Gastrocnemius medialis (tissue), 4 donors: ENCODE data around the gene NIPBL.

Experiments used
- CTCF ChIP-seq, 5 experiments: fragments of 450-650 bp in 3 of 5; fragments of 200-600 bp in 2 of 5; sonication (generic) in 2 of 5; IDR thresholded peaks in 4 of 5; conservative IDR thresholded peaks in 1 of 5; 1 replicate in 4 of 5; 2 replicates in 1 of 5; pipeline ENCODE4 v1.5.1; 2016 to 2019; ENCODE audit warnings: antibody characterized with exemption in 5 of 5, mild to moderate bottlenecking in 3 of 5, moderate library complexity in 3 of 5
- POLR2A ChIP-seq, 2 donors: fragments of 450-650 bp; IDR thresholded peaks; one replicate each; pipeline ENCODE4 v1.6.1; 2017; ENCODE audit warnings: antibody characterized with exemption in 2 of 2, mild to moderate bottlenecking in 2 of 2, moderate library complexity in 2 of 2

- no peak for TF ChIP-seq CTCF (IDR thresholded peaks at IDR 0.05 in 4 of 5, conservative IDR thresholded peaks at IDR 0.05 in 1 of 5)
- no peak for TF ChIP-seq POLR2A (IDR thresholded peaks at IDR 0.05)
These were observed 76.5 kb downstream of the NIPBL start for GRCh38 chr5:36953043-36953442.
